CD4-positive, CD25-positive, alpha-beta regulatory T cell (primary cell): ENCODE results near the gene PHACTR2. TPM values are rescaled to one million over a fixed set of nuclear protein-coding genes. Genes with fewer than 3 reads are reported as not detected.

Source experiments
- ATAC-seq, 2 donors: fragments of 150-1000 bp; cut with Tn5 transposase; one replicate each; pipeline ENCODE4 v1.10.0; 2021; ENCODE audit warnings: low read depth in 2 of 2, moderate number of reproducible peaks in 2 of 2, moderate library complexity in 1 of 2
- DNase-seq, 3 donors: peaks; one replicate each; pipeline versions ENCODE4 v3.0.0 to v3.0.0-alpha.2; 2012 to 2022; ENCODE audit warnings: mixed read lengths in 1 of 3
- H3K27ac ChIP-seq: one replicate; pipeline ENCODE4 v1.7.0; 2013; ENCODE audit warnings: mild to moderate bottlenecking, low read length; ENCODE audit not compliant: insufficient read depth, poor library complexity, severe bottlenecking
- H3K27me3 ChIP-seq: one replicate; pipeline ENCODE4 v1.7.0; 2013; ENCODE audit warnings: low read length; ENCODE audit not compliant: control insufficient read depth, insufficient read depth
- H3K36me3 ChIP-seq: one replicate; pipeline ENCODE4 v1.7.0; 2013; ENCODE audit warnings: mild to moderate bottlenecking, low read length, moderate library complexity; ENCODE audit not compliant: control insufficient read depth, insufficient read depth
- H3K4me1 ChIP-seq: 2 replicates; pipeline ENCODE4 v1.7.0; 2013; ENCODE audit warnings: mild to moderate bottlenecking, low read length; ENCODE audit not compliant: insufficient read depth, control insufficient read depth, poor library complexity, severe bottlenecking
- H3K4me3 ChIP-seq: one replicate; pipeline ENCODE4 v1.7.0; 2013; ENCODE audit warnings: low read depth, mild to moderate bottlenecking, low read length, moderate library complexity
- H3K9me3 ChIP-seq, 2 experiments: 1 replicate in 1 of 2; 2 replicates in 1 of 2; pipeline ENCODE4 v1.7.0; 2013; ENCODE audit warnings: low read length in 2 of 2, mild to moderate bottlenecking in 1 of 2, moderate library complexity in 1 of 2; ENCODE audit not compliant: control insufficient read depth in 2 of 2
- H3K27ac Mint-ChIP-seq, 3 donors: one replicate each; pipeline ENCODE4 v1.8.0; 2020 to 2022; ENCODE audit warnings: mild to moderate bottlenecking in 3 of 3, mixed read lengths in 3 of 3, moderate library complexity in 2 of 3
- H3K27me3 Mint-ChIP-seq: one replicate; pipeline ENCODE4 v1.8.0; 2022; ENCODE audit warnings: mild to moderate bottlenecking, mixed read lengths
- H3K36me3 Mint-ChIP-seq: one replicate; pipeline ENCODE4 v1.8.0; 2020; ENCODE audit warnings: mixed read lengths
- H3K4me1 Mint-ChIP-seq, 4 donors: one replicate each; pipeline ENCODE4 v1.8.0; 2020 to 2022; ENCODE audit warnings: mixed read lengths in 4 of 4, mild to moderate bottlenecking in 1 of 4
- H3K4me3 Mint-ChIP-seq, 4 donors: one replicate each; pipeline ENCODE4 v1.8.0; 2020 to 2022; ENCODE audit warnings: mild to moderate bottlenecking in 4 of 4, mixed read lengths in 4 of 4, moderate library complexity in 3 of 4
- H3K9me3 Mint-ChIP-seq, 7 donors: one replicate each; pipeline ENCODE4 v1.8.0; 2020 to 2022; ENCODE audit warnings: mixed read lengths in 7 of 7, mild to moderate bottlenecking in 3 of 7, moderate library complexity in 2 of 7
- polyA plus RNA-seq, 4 donors: library from polyadenylated mRNA; unstranded; fragments of 300-500 nt; fragmentation: Illumina TruSeq; gene quantifications; one replicate each; pipeline ENCODE4 v1.2.3, GENCODE V29; 2021
- total RNA-seq: library from RNA; stranded (reverse); gene quantifications from one replicate; pipeline ENCODE4 v1.2.3, GENCODE V29; 2022

The PHACTR2 gene
- total and polyA plus RNA-seq, 5 donors from 2014 or later: 16.1 to 70.2 (median 29.8) TPM

DNA sequence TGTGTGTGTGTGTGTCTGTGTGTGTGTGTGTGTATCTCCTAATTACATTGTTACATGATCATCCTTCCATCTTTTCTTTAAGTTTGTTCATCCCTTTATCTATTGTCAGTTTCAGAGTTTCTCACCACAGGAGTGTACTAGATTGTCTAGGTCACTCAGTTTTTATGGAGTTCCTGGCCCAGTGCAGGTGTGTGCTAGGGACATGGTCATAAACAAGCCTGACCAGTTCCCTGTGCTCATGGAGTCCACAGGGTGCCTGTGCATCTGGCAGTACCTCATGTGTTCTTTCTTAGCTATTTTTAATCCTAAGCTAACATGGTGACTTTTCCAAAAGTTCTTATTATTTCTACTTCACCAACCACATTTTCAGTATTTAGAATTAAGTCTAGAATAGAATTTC is 43.9 kb downstream of the PHACTR2 start:
- H3K4me1 Mint-ChIP-seq: peaks cover 5 to 33% (median 8%) of the 10 kb centered on the region in 4 donors
- H3K4me3 Mint-ChIP-seq: no peak overlapping the region

DNA sequence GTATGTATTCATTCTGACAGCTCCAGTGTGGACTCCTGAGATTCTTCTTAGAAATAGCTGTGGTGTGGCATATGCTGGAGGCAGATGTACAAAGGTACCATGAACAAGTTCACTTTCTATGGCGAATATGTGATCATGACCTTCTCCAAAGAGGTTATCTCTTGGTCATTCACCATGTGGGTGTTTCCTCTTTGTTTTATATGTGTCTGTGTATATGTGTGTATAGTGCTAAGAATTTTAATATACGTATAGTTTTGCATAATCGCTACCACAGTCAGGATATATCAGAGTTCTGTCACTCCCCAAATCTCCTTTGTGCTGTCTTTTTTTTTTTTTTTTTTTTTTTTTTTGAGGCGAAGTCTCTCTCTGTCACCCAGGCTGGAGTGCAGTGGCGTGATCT is 47.1 kb downstream of the PHACTR2 start:
- Histone ChIP-seq H3K27ac (no peak overlapping the region), H3K27me3 (no peaks in the 10 kb centered on the region), H3K4me1 (peaks cover 4% of the 10 kb centered on the region), H3K36me3 (peaks cover 17% of the 10 kb centered on the region), H3K9me3 (no peaks in the 10 kb centered on the region), H3K4me3 (no peak overlapping the region)
- peaks cover 0 to 6% (median 0%) of the 10 kb centered on the region in 7 donors for H3K9me3 Mint-ChIP-seq
- no peak for DNase-seq
- no peak for ATAC-seq
- H3K4me3 Mint-ChIP-seq: no peak overlapping the region
- H3K36me3 Mint-ChIP-seq: peaks cover 30% of the 10 kb centered on the region
- H3K4me1 Mint-ChIP-seq: peaks cover 4 to 27% (median 17%) of the 10 kb centered on the region in 4 donors
- no peaks in the 10 kb centered on the region for H3K27me3 Mint-ChIP-seq
- H3K27ac Mint-ChIP-seq: no peak overlapping the region

More for the DNA sequence above, 43.9 kb downstream of the PHACTR2 start:
- Mint-ChIP-seq H3K36me3 (peaks cover 34% of the 10 kb centered on the region), H3K27ac (no peak overlapping the region), H3K9me3 (peaks cover 0 to 6% (median 0%) of the 10 kb centered on the region in 7 donors), H3K27me3 (no peaks in the 10 kb centered on the region)
- Histone ChIP-seq H3K27me3 (no peaks in the 10 kb centered on the region), H3K27ac (no peak overlapping the region), H3K4me3 (no peak overlapping the region), H3K4me1 (no peaks in the 10 kb centered on the region), H3K36me3 (peaks cover 17% of the 10 kb centered on the region), H3K9me3 (no peaks in the 10 kb centered on the region)
- no peak for DNase-seq
- no peak for ATAC-seq

DNA sequence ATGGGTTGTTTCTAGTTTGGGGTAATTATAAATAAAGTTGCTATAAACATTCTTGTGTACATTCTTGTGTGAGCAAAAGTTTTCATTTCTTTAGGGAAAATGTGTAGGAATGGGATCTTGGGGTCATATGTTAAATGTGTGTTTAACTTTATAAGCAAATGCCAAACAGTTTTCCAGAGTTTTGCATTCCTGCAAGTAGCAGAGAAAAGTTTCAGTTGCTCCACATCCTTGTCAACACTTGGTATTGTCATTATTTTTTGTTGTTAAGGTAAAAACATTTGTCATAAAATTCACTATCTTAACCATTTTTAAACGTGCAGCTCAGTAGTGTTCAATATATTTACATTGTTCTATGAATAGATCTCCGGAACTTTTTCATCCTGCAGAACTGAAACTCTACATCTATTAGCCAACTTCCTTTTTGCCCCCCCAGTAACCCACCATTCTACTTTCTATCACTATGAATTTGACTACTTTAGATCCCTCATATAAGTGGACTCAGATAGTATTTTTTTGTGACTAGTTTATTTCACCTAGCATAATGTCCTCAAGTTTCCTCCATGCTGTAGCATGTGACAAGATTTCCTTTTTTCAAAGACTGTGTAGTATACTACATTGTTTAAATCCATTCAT is 48.4 kb downstream of the PHACTR2 start:
- ATAC-seq (no peak), DNase-seq (no peak)
- Histone ChIP-seq H3K9me3 (no peaks in the 10 kb centered on the region), H3K36me3 (peaks cover 17% of the 10 kb centered on the region), H3K4me1 (peaks cover 4% of the 10 kb centered on the region), H3K4me3 (no peak overlapping the region), H3K27ac (no peak overlapping the region), H3K27me3 (no peaks in the 10 kb centered on the region)
- no peaks in the 10 kb centered on the region for H3K27me3 Mint-ChIP-seq
- peaks cover 3 to 22% (median 18%) of the 10 kb centered on the region in 4 donors for H3K4me1 Mint-ChIP-seq
- peaks cover 0 to 6% (median 0%) of the 10 kb centered on the region in 7 donors for H3K9me3 Mint-ChIP-seq
- peaks cover 22% of the 10 kb centered on the region for H3K36me3 Mint-ChIP-seq
- no peak overlapping the region for H3K27ac Mint-ChIP-seq
- H3K4me3 Mint-ChIP-seq: no peak overlapping the region

DNA sequence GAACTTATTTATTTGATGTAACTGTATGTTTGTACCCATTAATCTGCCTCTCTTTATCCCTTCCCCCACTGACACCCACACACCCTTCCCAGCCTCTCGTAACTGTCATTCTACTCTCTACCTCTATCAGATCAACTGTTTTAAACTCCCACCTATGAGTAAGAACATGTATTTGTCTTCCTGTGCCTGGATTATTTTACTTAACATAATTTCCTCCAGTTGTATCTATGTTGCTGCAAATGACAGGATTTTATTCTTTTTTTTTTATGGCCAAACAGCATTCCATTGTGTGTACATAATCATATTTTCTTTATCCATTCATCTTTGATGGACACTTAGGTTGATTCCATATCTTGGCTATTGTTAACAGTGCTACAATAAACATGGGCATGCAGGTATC is 49.3 kb downstream of the PHACTR2 start:
- ATAC-seq: no peak
- H3K9me3 Mint-ChIP-seq: peaks cover 0 to 6% (median 0%) of the 10 kb centered on the region in 7 donors

DNA sequence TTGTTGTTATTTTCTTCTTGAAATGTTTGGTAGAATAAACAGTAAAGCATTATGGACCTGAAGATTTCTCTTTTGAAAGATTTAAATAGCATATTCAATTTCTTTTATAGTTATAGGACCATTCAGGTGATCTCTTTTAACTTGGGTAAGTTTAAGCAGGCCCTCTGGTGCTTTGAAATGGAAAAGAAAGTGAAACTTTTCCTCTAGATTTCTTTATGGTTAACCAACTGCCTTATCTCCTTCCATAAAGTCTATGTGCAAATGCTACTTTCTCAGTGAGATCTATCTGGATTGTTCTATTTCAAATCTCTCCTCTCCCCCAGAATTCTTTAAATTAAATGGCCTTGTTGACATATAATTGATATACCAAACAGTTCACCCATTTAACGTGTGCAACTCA is 54.0 kb downstream of the PHACTR2 start:
- H3K4me3 Mint-ChIP-seq: peak overlapping the region in 1 of 4 donors; percentile 38

More for the DNA sequence above, 49.3 kb downstream of the PHACTR2 start:
- Mint-ChIP-seq H3K27me3 (no peaks in the 10 kb centered on the region), H3K27ac (peak overlapping the region in 1 of 3 donors; percentile 1), H3K4me3 (no peak overlapping the region), H3K4me1 (peaks cover 6 to 28% (median 25%) of the 10 kb centered on the region in 4 donors), H3K36me3 (peaks cover 22% of the 10 kb centered on the region)
- Histone ChIP-seq H3K9me3 (no peaks in the 10 kb centered on the region), H3K36me3 (peaks cover 17% of the 10 kb centered on the region), H3K4me3 (no peak overlapping the region), H3K27ac (no peak overlapping the region), H3K27me3 (no peaks in the 10 kb centered on the region), H3K4me1 (peaks cover 4% of the 10 kb centered on the region)
- no peak for DNase-seq

DNA sequence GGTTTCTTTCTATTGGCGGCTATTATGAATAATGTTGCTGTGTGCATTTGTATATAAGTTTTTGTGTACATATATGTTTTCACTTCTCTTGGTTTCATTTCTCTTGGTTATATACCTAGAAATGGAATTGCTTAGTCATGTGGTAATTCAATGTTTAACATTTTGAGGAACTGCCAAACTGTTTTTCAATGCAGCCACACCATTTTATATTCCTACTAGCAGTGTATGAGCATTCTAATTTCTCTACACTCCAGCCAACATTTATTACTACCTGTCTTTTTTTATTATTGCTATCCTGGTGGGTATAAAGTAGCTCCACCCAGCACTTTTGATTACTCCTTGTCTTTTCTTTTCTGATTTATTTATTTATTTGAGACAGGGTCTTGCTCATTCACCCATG is 54.8 kb downstream of the PHACTR2 start:
- H3K36me3 Mint-ChIP-seq: peaks cover 7% of the 10 kb centered on the region

More for the DNA sequence above, 54.0 kb downstream of the PHACTR2 start:
- Histone ChIP-seq H3K4me1 (peaks cover 4% of the 10 kb centered on the region), H3K36me3 (no peaks in the 10 kb centered on the region), H3K27me3 (no peaks in the 10 kb centered on the region), H3K9me3 (no peaks in the 10 kb centered on the region), H3K4me3 (no peak overlapping the region), H3K27ac (no peak overlapping the region)
- no peak overlapping the region for H3K27ac Mint-ChIP-seq
- H3K4me1 Mint-ChIP-seq: peaks cover 25 to 42% (median 32%) of the 10 kb centered on the region in 4 donors
- H3K9me3 Mint-ChIP-seq: peaks cover 0 to 3% (median 0%) of the 10 kb centered on the region in 7 donors
- no peaks in the 10 kb centered on the region for H3K27me3 Mint-ChIP-seq
- ATAC-seq (no peak), DNase-seq (peak in 1 of 3 donors; percentile 15)
- H3K36me3 Mint-ChIP-seq: peaks cover 11% of the 10 kb centered on the region

DNA sequence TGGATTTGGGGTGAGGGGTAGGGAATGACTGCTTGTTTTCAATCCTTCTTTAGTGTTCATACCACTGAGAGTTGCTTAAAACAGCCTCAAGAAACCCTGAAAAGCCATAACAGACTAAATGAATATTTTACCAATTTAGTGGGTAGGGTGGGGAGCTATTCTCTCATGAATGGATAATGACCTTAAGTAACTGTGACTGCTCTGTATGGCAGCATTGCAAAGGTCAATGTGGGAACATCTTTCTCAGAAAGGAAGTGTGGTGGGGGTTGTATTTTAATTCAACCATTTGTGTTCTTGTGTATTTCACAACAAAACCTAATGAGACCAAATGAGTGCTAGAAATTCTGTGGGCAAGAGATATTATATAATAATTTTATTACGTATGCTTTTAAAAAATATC is 55.7 kb downstream of the PHACTR2 start:
- ATAC-seq (no peak), DNase-seq (peak in 1 of 3 donors; percentile 5)
- Mint-ChIP-seq H3K27me3 (no peaks in the 10 kb centered on the region), H3K4me1 (peaks cover 27 to 38% (median 28%) of the 10 kb centered on the region in 4 donors), H3K9me3 (no peaks in the 10 kb centered on the region), H3K36me3 (peaks cover 10% of the 10 kb centered on the region), H3K4me3 (no peak overlapping the region), H3K27ac (no peak overlapping the region)
- no peaks in the 10 kb centered on the region for H3K36me3 ChIP-seq
- H3K4me1 ChIP-seq: no peaks in the 10 kb centered on the region
- H3K9me3 ChIP-seq: no peaks in the 10 kb centered on the region
- H3K4me3 ChIP-seq: no peak overlapping the region
- H3K27ac ChIP-seq: no peak overlapping the region
- H3K27me3 ChIP-seq: no peaks in the 10 kb centered on the region

More for the DNA sequence above, 54.8 kb downstream of the PHACTR2 start:
- no peaks in the 10 kb centered on the region for H3K27me3 ChIP-seq
- Mint-ChIP-seq H3K27me3 (no peaks in the 10 kb centered on the region), H3K4me1 (peaks cover 25 to 35% (median 28%) of the 10 kb centered on the region in 4 donors), H3K9me3 (no peaks in the 10 kb centered on the region), H3K4me3 (no peak overlapping the region), H3K27ac (no peak overlapping the region)
- DNase-seq: no peak
- no peaks in the 10 kb centered on the region for H3K36me3 ChIP-seq
- H3K9me3 ChIP-seq: no peaks in the 10 kb centered on the region
- no peak overlapping the region for H3K27ac ChIP-seq
- H3K4me3 ChIP-seq: no peak overlapping the region
- peaks cover 2% of the 10 kb centered on the region for H3K4me1 ChIP-seq
- no peak for ATAC-seq

DNA sequence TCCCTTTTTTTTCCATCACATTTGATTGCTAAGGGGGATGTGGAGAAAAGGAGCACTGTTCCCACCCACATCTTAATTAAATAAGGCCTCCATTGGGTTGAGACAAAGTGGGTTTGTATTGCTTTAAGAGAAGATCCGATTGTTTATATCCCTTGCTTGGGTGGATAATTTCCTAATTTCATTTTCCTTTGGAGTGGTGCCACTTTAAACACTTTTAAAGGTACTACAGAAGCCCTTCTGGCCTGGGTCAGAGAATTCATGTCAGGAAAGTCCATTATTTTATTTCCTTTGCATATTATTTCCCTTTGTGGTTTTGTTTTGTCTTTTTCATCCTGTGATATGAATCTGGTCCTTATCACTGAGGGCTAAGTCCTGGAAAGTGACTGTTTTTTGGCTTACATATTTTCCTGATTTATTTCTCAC is 56.9 kb downstream of the PHACTR2 start:
- Mint-ChIP-seq H3K36me3 (peaks cover 15% of the 10 kb centered on the region), H3K9me3 (no peaks in the 10 kb centered on the region), H3K27me3 (no peaks in the 10 kb centered on the region), H3K4me3 (no peak overlapping the region), H3K4me1 (peaks cover 30 to 47% (median 36%) of the 10 kb centered on the region in 4 donors), H3K27ac (no peak overlapping the region)
- H3K4me1 ChIP-seq: no peaks in the 10 kb centered on the region
- no peak for ATAC-seq
- H3K27me3 ChIP-seq: no peaks in the 10 kb centered on the region
- no peak for DNase-seq
- no peaks in the 10 kb centered on the region for H3K36me3 ChIP-seq
- no peak overlapping the region for H3K27ac ChIP-seq
- no peak overlapping the region for H3K4me3 ChIP-seq
- no peaks in the 10 kb centered on the region for H3K9me3 ChIP-seq
